Keratinocyte (primary cell): ENCODE results near the gene TMED10. TPM values are rescaled to one million over a fixed set of nuclear protein-coding genes. Genes with fewer than 3 reads are reported as not detected.

Experiments used
- DNase-seq: peaks from one replicate; pipeline ENCODE4 v3.0.0-alpha.2; 2011; ENCODE audit warnings: low read depth, missing footprints, low spot score
- FAIRE-seq: peaks from 2 replicates; lab custom pipeline; 2011; peaks lifted over from hg19 to GRCh38; lab: Jason Lieb, UNC
- H2AFZ ChIP-seq: 2 replicates; pipeline ENCODE4 v1.6.0; 2012; ENCODE audit warnings: low read length, control low read depth, inconsistent platforms; ENCODE audit not compliant: control insufficient read depth
- H3K27ac ChIP-seq: 2 replicates; pipeline ENCODE4 v1.5.1; 2011; ENCODE audit warnings: low read length; ENCODE audit not compliant: control insufficient read depth, insufficient read depth
- H3K27me3 ChIP-seq: 3 replicates; pipeline ENCODE4 v1.6.0; 2011; ENCODE audit warnings: low read length; ENCODE audit not compliant: control insufficient read depth, insufficient read depth; ENCODE audit errors: extremely low read depth
- H3K36me3 ChIP-seq, 2 experiments: 2 replicates in 1 of 2; 3 replicates in 1 of 2; pipeline ENCODE4 v1.5.1; 2011; ENCODE audit warnings: low read length in 2 of 2, mild to moderate bottlenecking in 1 of 2; ENCODE audit not compliant: control insufficient read depth in 2 of 2, insufficient read depth in 2 of 2; ENCODE audit errors: extremely low read depth in 1 of 2
- H3K4me1 ChIP-seq: 3 replicates; pipeline ENCODE4 v1.5.1; 2011; ENCODE audit warnings: low read length; ENCODE audit not compliant: control insufficient read depth, insufficient read depth; ENCODE audit errors: extremely low read depth
- H3K4me2 ChIP-seq: 3 replicates; pipeline ENCODE4 v1.6.0; 2011; ENCODE audit warnings: low read depth, low read length; ENCODE audit not compliant: control insufficient read depth, insufficient read depth; ENCODE audit errors: extremely low read depth
- H3K4me3 ChIP-seq, 3 experiments: fragments of 200-600 bp in 1 of 3; sonication (generic) in 1 of 3; 2 replicates in 2 of 3; 3 replicates in 1 of 3; pipeline ENCODE4 v1.5.1; 2011 to 2016; ENCODE audit warnings: low read length in 3 of 3, mild to moderate bottlenecking in 3 of 3, control low read depth in 2 of 3, inconsistent platforms in 1 of 3, low read depth in 1 of 3, mixed read lengths in 1 of 3, mixed run types in 1 of 3, moderate library complexity in 1 of 3; ENCODE audit not compliant: control insufficient read depth in 2 of 3, insufficient read depth in 2 of 3; ENCODE audit errors: extremely low read depth in 1 of 3
- H3K79me2 ChIP-seq: 2 replicates; pipeline ENCODE4 v1.6.0; 2012; ENCODE audit warnings: low read length; ENCODE audit not compliant: control insufficient read depth, insufficient read depth
- H3K9ac ChIP-seq: 3 replicates; pipeline ENCODE4 v1.6.0; 2011; ENCODE audit warnings: low read length; ENCODE audit not compliant: control insufficient read depth, insufficient read depth; ENCODE audit errors: extremely low read depth
- H3K9me1 ChIP-seq: 3 replicates; pipeline ENCODE4 v1.6.0; 2011; ENCODE audit warnings: low read length; ENCODE audit not compliant: control insufficient read depth, insufficient read depth; ENCODE audit errors: extremely low read depth
- H3K9me3 ChIP-seq: 2 replicates; pipeline ENCODE4 v1.5.1; 2012; ENCODE audit warnings: low read depth, low read length; ENCODE audit not compliant: control insufficient read depth
- H4K20me1 ChIP-seq: 3 replicates; pipeline ENCODE4 v1.6.0; 2011; ENCODE audit warnings: low read length; ENCODE audit not compliant: control insufficient read depth, insufficient read depth; ENCODE audit errors: extremely low read depth
- EZH2 ChIP-seq: IDR thresholded peaks from one replicate; pipeline ENCODE4 v1.6.1; 2012; ENCODE audit warnings: inconsistent platforms, mild to moderate bottlenecking, low read length, moderate library complexity
- dilution Hi-C: fragments of 300-500 bp; cut with MboI; formaldehyde crosslinking; loops from one replicate; pipeline ENCODE4 v1.7.0; 2020; ENCODE audit warnings: low sequenced_read_pairs; ENCODE audit not compliant: extremely low pct_ligation_motif_present
- polyA plus RNA-seq, 5 experiments: library from polyadenylated mRNA; depleted of rRNA in 3 of 5; stranded (reverse) in 3 of 5; stranded (forward) in 1 of 5; unstranded in 1 of 5; fragments of >200 nt; gene quantifications; 1 replicate in 1 of 5; 2 replicates in 3 of 5; 3 replicates in 1 of 5; pipeline versions ENCODE4 v1.2.1 to v1.2.3, GENCODE V29; 2011 to 2012; ENCODE audit warnings: missing spikeins in 2 of 5, low read depth in 1 of 5, low replicate concordance in 1 of 5
- TF ChIP-seq, protein P1 (sequence below), 3 experiments: IDR thresholded peaks in 1 of 3; conservative IDR thresholded peaks in 1 of 3; optimal IDR thresholded peaks in 1 of 3; 2 replicates in 2 of 3; 3 replicates in 1 of 3; pipeline versions ENCODE3 to v1.5.1; 2011; ENCODE audit warnings: low read length in 3 of 3, mild to moderate bottlenecking in 3 of 3, moderate library complexity in 2 of 3, control low read depth in 1 of 3, inconsistent platforms in 1 of 3; ENCODE audit not compliant: insufficient read depth in 2 of 3; ENCODE audit errors: extremely low read depth in 1 of 3

The TMED10 gene
- polyA plus RNA-seq, 1 donor (not counting 4 experiments of a cell fraction or from before 2014, with no cell fraction given), result 428 TPM

DNA sequence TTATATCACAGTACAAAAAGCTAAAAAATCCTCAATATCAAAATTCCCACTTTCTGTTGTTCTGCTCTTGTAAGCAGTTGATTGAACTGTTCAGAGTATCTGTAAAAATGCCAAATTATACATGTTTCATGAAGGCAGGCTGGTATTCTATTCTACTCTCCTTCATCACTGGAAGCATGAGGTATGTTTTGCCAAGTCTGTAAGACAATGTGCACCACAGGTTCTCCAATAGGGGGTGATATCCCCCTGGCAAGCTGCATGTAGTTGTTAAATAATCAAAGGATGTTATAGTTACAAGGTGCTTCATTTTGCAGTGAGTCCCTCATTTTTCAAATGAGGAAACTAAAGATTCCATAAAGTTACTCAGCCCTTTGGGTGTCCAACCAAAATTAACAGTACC lies 34.4 kb downstream of the TMED10 start:
- TF ChIP-seq, protein P1, sequence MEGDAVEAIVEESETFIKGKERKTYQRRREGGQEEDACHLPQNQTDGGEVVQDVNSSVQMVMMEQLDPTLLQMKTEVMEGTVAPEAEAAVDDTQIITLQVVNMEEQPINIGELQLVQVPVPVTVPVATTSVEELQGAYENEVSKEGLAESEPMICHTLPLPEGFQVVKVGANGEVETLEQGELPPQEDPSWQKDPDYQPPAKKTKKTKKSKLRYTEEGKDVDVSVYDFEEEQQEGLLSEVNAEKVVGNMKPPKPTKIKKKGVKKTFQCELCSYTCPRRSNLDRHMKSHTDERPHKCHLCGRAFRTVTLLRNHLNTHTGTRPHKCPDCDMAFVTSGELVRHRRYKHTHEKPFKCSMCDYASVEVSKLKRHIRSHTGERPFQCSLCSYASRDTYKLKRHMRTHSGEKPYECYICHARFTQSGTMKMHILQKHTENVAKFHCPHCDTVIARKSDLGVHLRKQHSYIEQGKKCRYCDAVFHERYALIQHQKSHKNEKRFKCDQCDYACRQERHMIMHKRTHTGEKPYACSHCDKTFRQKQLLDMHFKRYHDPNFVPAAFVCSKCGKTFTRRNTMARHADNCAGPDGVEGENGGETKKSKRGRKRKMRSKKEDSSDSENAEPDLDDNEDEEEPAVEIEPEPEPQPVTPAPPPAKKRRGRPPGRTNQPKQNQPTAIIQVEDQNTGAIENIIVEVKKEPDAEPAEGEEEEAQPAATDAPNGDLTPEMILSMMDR (optimal IDR thresholded peaks at IDR 0.05 in 1 of 3, IDR thresholded peaks at IDR 0.05 in 1 of 3, conservative IDR thresholded peaks at IDR 0.05 in 1 of 3; ENCODE audit: extremely low read depth in 1 of 3, insufficient read depth in 2 of 3, low read length in 3 of 3), result peak; percentile 20 to 45 (median 38)
- TF ChIP-seq EZH2, result no peak
- Histone ChIP-seq H3K4me1 (no peaks in the 10 kb centered on the region), H3K9ac (no peak overlapping the region), H3K9me1 (peaks cover 2% of the 10 kb centered on the region), H3K27me3 (no peaks in the 10 kb centered on the region), H3K4me2 (no peak overlapping the region), H3K4me3 (no peak overlapping the region), H3K36me3 (peaks cover 10 to 13% of the 10 kb centered on the region in 2 experiments), H3K27ac (no peak overlapping the region), H2AFZ (no peak overlapping the region), H4K20me1 (peaks cover 10% of the 10 kb centered on the region), H3K79me2 (peaks cover 60% of the 10 kb centered on the region), H3K9me3 (no peaks in the 10 kb centered on the region)
- FAIRE-seq (no peak), DNase-seq (no peak)
- dilution Hi-C loops, result no loop called here

DNA sequence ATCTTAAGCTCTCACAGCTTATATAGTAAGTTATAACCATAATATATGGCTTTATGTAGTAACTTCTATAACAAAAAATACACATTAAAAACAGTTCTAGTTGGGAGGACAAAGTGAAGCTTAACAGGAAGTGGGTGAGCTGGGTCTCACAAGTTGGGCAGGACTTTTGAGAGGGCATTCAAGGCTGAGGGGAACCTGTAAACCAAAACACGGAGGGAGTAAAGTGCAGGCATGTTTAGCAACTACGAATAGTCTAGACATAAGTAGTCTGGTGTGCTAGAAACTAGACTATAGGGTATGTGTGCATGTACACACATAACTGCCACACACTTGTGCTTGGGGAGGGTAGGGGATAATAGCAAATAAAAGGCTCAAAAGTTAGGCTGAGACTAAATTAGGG lies 35.4 kb downstream of the TMED10 start:
- Histone ChIP-seq H2AFZ (no peak overlapping the region), H3K4me2 (no peak overlapping the region), H3K79me2 (peaks cover 57% of the 10 kb centered on the region), H3K9ac (no peak overlapping the region), H3K4me1 (no peaks in the 10 kb centered on the region), H3K9me1 (peaks cover 2% of the 10 kb centered on the region), H3K27ac (no peak overlapping the region), H3K4me3 (no peak overlapping the region), H4K20me1 (peaks cover 10% of the 10 kb centered on the region), H3K9me3 (no peaks in the 10 kb centered on the region), H3K36me3 (peaks cover 6 to 13% of the 10 kb centered on the region in 2 experiments), H3K27me3 (no peaks in the 10 kb centered on the region)
- no peak for DNase-seq
- FAIRE-seq, result no peak
- TF ChIP-seq, protein P1 (optimal IDR thresholded peaks at IDR 0.05 in 1 of 3, IDR thresholded peaks at IDR 0.05 in 1 of 3, conservative IDR thresholded peaks at IDR 0.05 in 1 of 3; ENCODE audit: extremely low read depth in 1 of 3, insufficient read depth in 2 of 3, low read length in 3 of 3), result no peak
- no peak for TF ChIP-seq EZH2
- dilution Hi-C loops, result no loop called here
